SK-N-DZ (cell line): Measurements from ENCODE around the gene PDE3A. TPM values are rescaled to one million over a fixed set of nuclear protein-coding genes. Genes with fewer than 3 reads are reported as not detected.
A peak's percentile ranks its signal among the peaks of the same experiment; 100 is the strongest.
"Not testable (repeated sequence)": the region's sequence is repeated elsewhere in the genome, so short reads cannot be mapped to it uniquely, and the experiment has no call there.

Experiments used
- DNase-seq: peaks from one replicate; pipeline ENCODE4 v3.0.0-alpha.2; 2015; ENCODE audit warnings: low spot score
- polyA plus RNA-seq, 2 experiments: library from polyadenylated mRNA; depleted of rRNA; stranded (reverse); fragments of >200 nt; gene quantifications; 2 replicates each; pipeline ENCODE4 v1.2.3, GENCODE V29; 2014

Gene PDE3A
- polyA plus RNA-seq (2014; cell fraction: cytosol; rRNA removed): 0.68 and 1.1 TPM in 2 replicates
- 0.73 and 0.98 TPM in 2 replicates for polyA plus RNA-seq (2014; cell fraction: nucleus; rRNA removed)

- DNase-seq: peak; percentile 85
These were observed at the start of gene PDE3A for GRCh38 chr12:20368114-20368650. Gene PDE3A, plus strand, starts transcription at chr12:20368537. Its CDS starts 748 bp downstream, at chr12:20369285.

- DNase-seq: no peak
These were observed 49.0 kb upstream of the PDE3A start for GRCh38 chr12:20319366-20319765.

DNA sequence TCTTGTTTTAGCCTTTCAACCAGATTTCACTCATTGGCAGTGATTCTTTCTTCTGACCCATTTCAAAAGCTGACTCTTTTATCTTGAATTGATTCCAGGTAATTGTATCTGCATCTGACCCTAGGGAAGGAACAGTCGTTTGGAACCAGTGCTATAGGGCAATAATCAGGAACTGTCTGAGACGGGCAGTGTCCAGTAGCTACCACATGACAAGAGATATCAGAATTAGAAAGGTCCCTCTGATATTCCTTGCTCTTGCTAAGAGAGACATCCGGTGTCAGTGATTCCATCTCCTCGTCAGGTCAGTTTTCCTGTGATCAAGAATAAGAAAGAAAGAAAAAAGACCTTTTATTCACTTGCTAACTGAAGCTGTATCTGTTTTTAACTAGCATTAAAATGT is 47.8 kb upstream of the PDE3A start:
- no peak for DNase-seq

DNA sequence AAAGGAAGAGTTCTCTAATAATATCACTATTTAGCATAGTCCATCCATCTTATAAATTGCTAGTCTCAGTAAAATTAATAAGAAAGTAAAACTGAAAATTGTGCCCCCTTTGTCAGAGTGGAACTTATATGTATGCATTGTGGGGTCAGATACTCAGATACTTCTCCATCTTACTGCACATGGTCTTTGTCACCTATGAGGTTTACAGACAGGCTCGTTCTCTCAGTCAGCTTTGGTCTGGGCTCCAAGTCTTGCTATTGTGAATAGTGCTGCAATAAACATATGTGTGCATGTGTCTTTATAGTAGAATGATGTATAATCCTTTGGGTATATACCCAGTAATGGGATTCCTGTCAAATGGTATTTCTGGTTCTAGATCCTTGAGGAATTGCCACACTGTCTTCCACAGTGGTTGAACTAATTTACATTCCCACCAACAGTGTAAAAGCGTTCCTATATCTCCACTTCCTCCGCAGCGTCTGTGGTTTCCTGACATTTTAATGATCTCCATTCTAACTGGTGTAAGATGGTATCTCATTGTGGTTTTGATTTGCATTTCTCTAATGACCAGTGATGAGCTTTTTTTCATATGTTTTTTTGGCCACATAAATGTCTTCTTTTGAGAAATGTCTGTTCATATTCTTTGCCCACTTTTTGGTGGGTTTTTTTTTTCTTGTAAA is 37.4 kb upstream of the PDE3A start:
- not testable (repeated sequence) for DNase-seq

GRCh38 chr12:20339060-20339459 is 29.3 kb upstream of the PDE3A start:
- no peak for DNase-seq

GRCh38 chr12:20342111-20342510 is 26.2 kb upstream of the PDE3A start:
- no peak for DNase-seq

DNA sequence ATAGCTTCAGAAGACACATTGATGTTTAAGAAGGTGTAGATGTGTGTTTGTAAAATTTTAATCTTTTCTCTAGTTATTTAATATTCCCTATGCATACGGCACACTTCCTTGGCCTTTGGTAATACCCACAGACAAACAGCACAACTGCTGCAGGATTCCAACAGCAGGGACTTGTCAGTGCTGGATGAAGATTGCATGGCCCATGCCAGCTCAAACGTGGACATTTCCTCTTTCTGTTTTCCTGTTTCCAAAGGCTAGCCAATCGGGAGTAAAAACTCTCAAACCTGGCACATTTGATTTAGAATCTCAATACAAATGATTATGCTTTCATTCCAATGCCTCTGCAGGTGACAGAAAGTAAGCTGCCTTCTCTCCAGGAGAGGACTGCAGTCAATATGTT is 22.5 kb upstream of the PDE3A start:
- DNase-seq: no peak

GRCh38 chr12:20350026-20350425 is 18.3 kb upstream of the PDE3A start:
- no peak for DNase-seq

DNA sequence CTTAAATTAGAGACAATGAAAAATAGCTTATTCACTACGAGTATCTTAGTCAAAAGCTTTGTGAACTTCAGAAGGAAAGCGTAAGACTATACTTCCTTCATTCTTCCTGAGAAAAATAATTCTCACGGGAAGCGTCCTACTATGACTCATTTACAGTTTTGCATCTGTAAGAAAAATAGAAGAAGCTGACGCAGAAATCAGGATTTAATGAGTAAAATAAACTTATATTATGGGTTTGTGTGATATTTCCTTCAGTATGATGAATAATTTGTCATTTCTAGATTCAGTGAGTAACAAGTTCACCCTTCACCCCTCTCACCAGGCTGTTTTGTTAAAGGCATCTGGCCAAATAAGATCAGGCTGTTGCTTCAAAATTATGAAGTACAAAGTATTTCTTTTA is 17.8 kb upstream of the PDE3A start:
- DNase-seq: no peak

DNA sequence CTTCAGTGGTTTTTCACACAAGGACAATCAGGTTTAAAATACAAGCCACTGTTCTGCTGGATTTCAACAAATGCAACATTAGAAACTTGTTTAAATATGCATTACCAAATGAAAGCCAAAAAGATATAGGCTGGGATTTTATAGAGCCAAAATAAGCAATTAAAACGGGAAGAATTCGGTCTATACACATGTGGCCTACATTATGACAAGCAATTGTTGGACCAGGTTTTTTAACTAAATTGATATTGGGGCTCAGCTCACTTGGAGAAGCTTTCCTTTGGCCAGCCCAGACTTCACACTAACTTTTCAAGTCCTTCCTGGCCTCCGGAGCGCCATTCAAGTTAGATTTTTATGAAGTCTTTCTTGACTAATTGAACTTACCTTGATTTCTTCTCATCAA is 16.9 kb upstream of the PDE3A start:
- DNase-seq: no peak

- peak; percentile 84 for DNase-seq
These were observed 12.3 kb upstream of the PDE3A start for GRCh38 chr12:20356048-20356447.

DNA sequence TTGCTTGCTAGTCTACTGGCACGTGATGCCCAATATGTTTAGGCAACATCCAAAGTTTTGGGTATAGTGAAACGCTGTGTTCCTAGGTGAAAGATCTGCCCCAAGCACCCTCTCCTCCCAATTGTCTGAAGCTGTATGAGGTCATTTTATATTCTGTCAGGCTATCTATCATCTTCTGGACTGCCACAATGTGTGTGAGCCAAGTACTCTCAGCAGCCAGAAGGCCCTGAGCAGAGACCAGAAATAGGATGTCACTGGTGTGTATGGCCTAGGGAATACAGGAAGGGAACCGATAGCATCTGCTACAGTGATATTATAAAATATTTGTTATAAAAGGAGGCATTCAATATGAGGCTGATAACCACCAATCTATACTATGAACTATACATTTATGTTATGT is 7.9 kb upstream of the PDE3A start:
- DNase-seq: no peak

DNA sequence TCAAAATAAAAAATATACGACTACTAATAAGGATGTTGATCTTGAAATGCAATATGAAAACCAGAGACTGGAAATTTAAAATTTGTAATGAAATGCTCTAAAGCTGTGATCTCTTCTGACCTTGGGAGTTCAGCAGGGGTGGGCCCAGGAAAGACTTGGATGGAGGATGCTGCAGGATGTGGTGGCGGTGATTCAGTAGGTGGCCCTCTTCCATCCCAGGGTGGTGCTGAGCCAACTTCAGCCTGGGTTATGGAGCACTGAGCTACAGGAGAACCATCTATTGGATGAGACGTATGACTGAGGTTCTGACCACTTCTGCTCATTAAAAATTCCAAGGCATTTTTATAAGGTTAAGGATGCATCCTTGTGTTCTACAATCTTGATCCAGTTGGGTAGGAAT is 6.9 kb upstream of the PDE3A start:
- no peak for DNase-seq

- no peak for DNase-seq
These were observed 3.8 kb upstream of the PDE3A start for GRCh38 chr12:20364501-20364900.

- no peak for DNase-seq
These were observed 1.4 kb upstream of the PDE3A start for GRCh38 chr12:20366776-20367409.

GRCh38 chr12:20367583-20368113 is 689 bp upstream of the PDE3A start:
- DNase-seq: no peak

DNA sequence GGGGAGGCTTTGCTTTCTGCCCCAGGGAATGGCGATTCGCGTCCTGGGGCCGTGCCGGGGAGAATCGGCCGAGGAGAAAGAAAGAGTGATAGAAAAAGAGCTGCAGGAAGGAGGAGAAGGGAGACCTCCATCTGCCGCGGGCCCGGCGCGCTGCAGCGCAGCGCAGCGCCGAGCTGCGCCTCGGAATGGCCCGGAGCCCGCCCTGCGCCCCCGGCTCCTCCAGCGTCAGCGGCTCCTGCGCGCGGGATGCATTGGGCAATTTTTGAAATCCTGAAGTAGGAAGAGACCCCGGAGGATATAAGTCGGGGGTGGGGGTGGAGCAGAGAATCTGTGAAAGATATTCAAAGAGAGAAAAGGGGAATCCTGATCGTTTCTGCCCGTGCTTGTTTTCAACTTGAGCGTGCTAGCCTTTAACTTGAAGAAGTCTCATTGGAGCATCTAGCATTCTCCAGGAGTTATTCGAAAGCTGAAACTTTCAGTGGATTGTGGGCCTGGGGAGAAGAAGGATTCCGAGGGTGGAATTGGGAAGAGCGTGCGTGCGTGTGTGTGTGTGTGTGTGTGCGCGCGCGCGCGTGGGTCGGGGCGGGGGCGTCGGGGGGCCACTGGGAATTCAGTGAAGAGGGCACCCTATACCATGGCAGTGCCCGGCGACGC is 441 bp downstream of the PDE3A start:
- DNase-seq: peak; percentile 62

- peak; percentile 71 for DNase-seq
These were observed 1.1 kb downstream of the PDE3A start for GRCh38 chr12:20369305-20370013.

- peak; percentile 29 for DNase-seq
These were observed 1.7 kb downstream of the PDE3A start for GRCh38 chr12:20370014-20370386.

- DNase-seq: no peak
These were observed 2.7 kb downstream of the PDE3A start for GRCh38 chr12:20370866-20371519.
